SK-N-SH (cell line): ENCODE measurements around the gene BLZF1. TPM values are rescaled to one million over a fixed set of nuclear protein-coding genes. Genes with fewer than 3 reads are reported as not detected.
"Not testable (repeated sequence)": the region's sequence is repeated elsewhere in the genome, so short reads cannot be mapped to it uniquely, and the experiment has no call there.

Experiments used
- CTCF ChIA-PET: fragments of 300-600, 350-600 bp; formaldehyde crosslinking; extraction: SDS; loops from one replicate; lab custom pipeline; 2021; lab: Yijun Ruan, JAX
- POLR2A ChIA-PET: fragments of 350-600 bp; sonication (Branson Sonifier 250); formaldehyde crosslinking; extraction: SDS; loops from one replicate; lab custom pipeline; 2020; ENCODE audit warnings: antibody characterized with exemption, inconsistent platforms; lab: Yijun Ruan, JAX
- DNase-seq: peaks from one replicate; pipeline ENCODE4 v3.0.0; 2012
- H2AFZ ChIP-seq: fragments of 200-600 bp; sonication (generic); 2 replicates; pipeline ENCODE4 v1.8.1; 2016; ENCODE audit warnings: antibody characterized with exemption, mild to moderate bottlenecking, low read depth
- H3F3A ChIP-seq: fragments of 200-600 bp; sonication (generic); replicated peaks from 2 replicates; pipeline ENCODE3; 2016; ENCODE audit warnings: antibody characterized with exemption, mild to moderate bottlenecking; ENCODE audit not compliant: insufficient read depth
- H3K27ac ChIP-seq, 2 experiments: fragments of 200-500 bp in 1 of 2; fragments of 200-600 bp in 1 of 2; sonication (Bioruptor generic) in 1 of 2; sonication (generic), shearing (Covaris generic) in 1 of 2; 2 replicates each; pipeline versions ENCODE4 v1.5.1 to v1.6.1; 2014 to 2016; ENCODE audit warnings: low read depth in 2 of 2, inconsistent platforms in 1 of 2, low read length in 1 of 2, mild to moderate bottlenecking in 1 of 2, mixed read lengths in 1 of 2
- H3K27me3 ChIP-seq: fragments of 200-600 bp; sonication (generic), shearing (Covaris generic); 2 replicates; pipeline ENCODE4 v1.6.1; 2016; ENCODE audit warnings: mixed run types; ENCODE audit not compliant: insufficient read depth
- H3K36me3 ChIP-seq, 2 experiments: fragments of 200-500 bp in 1 of 2; fragments of 200-600 bp in 1 of 2; sonication (Bioruptor generic) in 1 of 2; sonication (generic) in 1 of 2; replicated peaks in 1 of 2; 2 replicates each; pipeline versions ENCODE3 to v1.5.1; 2014 to 2016; ENCODE audit warnings: low read length in 1 of 2, mild to moderate bottlenecking in 1 of 2; ENCODE audit not compliant: insufficient read depth in 2 of 2, control insufficient read depth in 1 of 2
- H3K4me1 ChIP-seq, 2 experiments: fragments of 200-500 bp in 1 of 2; fragments of 200-600 bp in 1 of 2; sonication (Bioruptor generic) in 1 of 2; sonication (generic), shearing (Covaris generic) in 1 of 2; 2 replicates each; pipeline versions ENCODE4 v1.5.1 to v1.6.1; 2014 to 2016; ENCODE audit warnings: low read depth in 1 of 2, low read length in 1 of 2, mixed run types in 1 of 2; ENCODE audit not compliant: insufficient read depth in 2 of 2, control insufficient read depth in 1 of 2
- H3K4me2 ChIP-seq: fragments of 200-600 bp; sonication (generic), shearing (Covaris generic); 2 replicates; pipeline ENCODE4 v1.6.1; 2017; ENCODE audit warnings: mixed run types
- H3K4me3 ChIP-seq, 2 experiments: fragments of 200-500 bp in 1 of 2; fragments of 200-600 bp in 1 of 2; sonication (Bioruptor generic) in 1 of 2; sonication (generic), shearing (Covaris generic) in 1 of 2; 2 replicates each; pipeline versions ENCODE4 v1.5.1 to v1.8.1; 2014 to 2016; ENCODE audit warnings: low read depth in 2 of 2, inconsistent platforms in 1 of 2, low read length in 1 of 2, mild to moderate bottlenecking in 1 of 2, mixed read lengths in 1 of 2, moderate library complexity in 1 of 2
- H3K79me2 ChIP-seq: fragments of 200-600 bp; sonication (generic); 2 replicates; pipeline ENCODE4 v1.8.1; 2017; ENCODE audit warnings: mild to moderate bottlenecking; ENCODE audit not compliant: insufficient read depth
- H3K9ac ChIP-seq: fragments of 200-600 bp; sonication (generic); 2 replicates; pipeline ENCODE4 v1.6.1; 2017; ENCODE audit warnings: mixed run types
- H3K9me2 ChIP-seq: fragments of 200-600 bp; sonication (generic); 2 replicates; pipeline ENCODE4 v1.6.1; 2017; ENCODE audit warnings: mixed run types
- H3K9me3 ChIP-seq: fragments of 200-600 bp; sonication (generic); 2 replicates; pipeline ENCODE4 v1.6.1; 2017; ENCODE audit warnings: mixed run types, mild to moderate bottlenecking, moderate library complexity
- H4K20me1 ChIP-seq: fragments of 200-600 bp; sonication (generic); 2 replicates; pipeline ENCODE4 v1.6.1; 2017; ENCODE audit warnings: mild to moderate bottlenecking, mixed run types; ENCODE audit not compliant: insufficient read depth
- ELF1 ChIP-seq: IDR thresholded peaks from 2 replicates; pipeline ENCODE4 v1.4.0; 2012
- EP300 ChIP-seq, 2 experiments: IDR thresholded peaks; 2 replicates each; pipeline versions ENCODE4 v1.4.0 to v1.6.1; 2012; ENCODE audit warnings: borderline replicate concordance in 1 of 2, low read depth in 1 of 2, low read length in 1 of 2
- FOXJ3 ChIP-seq: sonication (generic); formaldehyde crosslinking; IDR thresholded peaks from 2 replicates; pipeline ENCODE4 v1.5.1; 2020; ENCODE audit warnings: mild to moderate bottlenecking, missing genetic modification reagents
- GABPA ChIP-seq: IDR thresholded peaks from 2 replicates; pipeline ENCODE4 v1.4.0; 2012; ENCODE audit warnings: low read depth, mild to moderate bottlenecking
- MXI1 ChIP-seq: IDR thresholded peaks from 2 replicates; pipeline ENCODE4 v1.6.1; 2012; ENCODE audit warnings: mild to moderate bottlenecking, low read depth, low read length, improper control_type of control experiment
- NRF1 ChIP-seq: IDR thresholded peaks from 2 replicates; pipeline ENCODE4 v1.6.1; 2012; ENCODE audit warnings: low read depth, mild to moderate bottlenecking, low read length
- POLR2AphosphoS5 ChIP-seq: IDR thresholded peaks from 2 replicates; pipeline ENCODE4 v1.6.1; 2012; ENCODE audit warnings: low read depth, low read length
- RCOR1 ChIP-seq: fragments of 150-350 bp; IDR thresholded peaks from 2 replicates; pipeline ENCODE4 v1.6.1; 2017; ENCODE audit warnings: antibody characterized with exemption, low read length
- RFX5 ChIP-seq: IDR thresholded peaks from 2 replicates; pipeline ENCODE4 v1.6.1; 2012; ENCODE audit warnings: mild to moderate bottlenecking, improper control_type of control experiment, low read length
- WGBS: methylation state at CpG from one replicate; pipeline ENCODE4 v1.1.6; 2017; ENCODE audit warnings: low lambda C conversion rate; 5-methylcytosine and 5-hydroxymethylcytosine counted together
- polyA plus RNA-seq, 3 experiments: library from polyadenylated mRNA; depleted of rRNA; stranded (reverse); fragments of >200 nt; gene quantifications; 2 replicates each; pipeline ENCODE4 v1.2.3, GENCODE V29; 2012
- TF ChIP-seq, protein P1 (sequence below): fragments of 150-350 bp; IDR thresholded peaks from 2 replicates; pipeline ENCODE4 v1.6.1; 2016; ENCODE audit warnings: mild to moderate bottlenecking, low read depth, low read length
- TF ChIP-seq, protein P2 (sequence below): IDR thresholded peaks from 2 replicates; pipeline ENCODE4 v1.4.0; 2012; ENCODE audit warnings: low read depth, borderline replicate concordance

The BLZF1 gene
- polyA plus RNA-seq, 1 of the 3 experiments (the other 2 are of a cell fraction), result 9.5 TPM

DNA sequence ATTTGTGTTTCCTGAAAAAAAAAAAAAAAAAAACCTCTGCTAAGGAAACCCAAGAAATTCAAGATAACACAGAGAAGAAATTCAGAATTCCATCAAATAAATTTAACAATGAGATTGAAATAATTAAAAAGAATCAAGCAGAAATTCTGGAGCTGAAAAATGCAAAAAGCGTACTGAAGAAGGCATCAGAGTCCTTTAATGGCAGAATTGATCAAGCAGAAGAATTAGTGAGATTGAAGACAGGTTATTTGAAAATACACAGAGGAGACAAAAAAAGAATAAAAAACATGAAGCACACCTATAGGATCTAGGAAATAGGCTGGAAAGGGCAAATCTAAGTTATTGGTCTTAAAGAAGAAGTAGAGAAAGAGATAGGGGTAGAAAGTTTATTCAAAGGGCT is 38.6 kb upstream of the BLZF1 start (continued):
- TF ChIP-seq POLR2AphosphoS5 (no peak), RFX5 (no peak), RCOR1 (no peak), GABPA (no peak), EP300 (IDR thresholded peaks at IDR 0.05; ENCODE audit: borderline replicate concordance in 1 of 2, low read depth in 1 of 2, low read length in 1 of 2) (no peak), MXI1 (no peak), FOXJ3 (CRISPR knock-in tag) (no peak), ELF1 (no peak), NRF1 (no peak)
- TF ChIP-seq, protein P1, sequence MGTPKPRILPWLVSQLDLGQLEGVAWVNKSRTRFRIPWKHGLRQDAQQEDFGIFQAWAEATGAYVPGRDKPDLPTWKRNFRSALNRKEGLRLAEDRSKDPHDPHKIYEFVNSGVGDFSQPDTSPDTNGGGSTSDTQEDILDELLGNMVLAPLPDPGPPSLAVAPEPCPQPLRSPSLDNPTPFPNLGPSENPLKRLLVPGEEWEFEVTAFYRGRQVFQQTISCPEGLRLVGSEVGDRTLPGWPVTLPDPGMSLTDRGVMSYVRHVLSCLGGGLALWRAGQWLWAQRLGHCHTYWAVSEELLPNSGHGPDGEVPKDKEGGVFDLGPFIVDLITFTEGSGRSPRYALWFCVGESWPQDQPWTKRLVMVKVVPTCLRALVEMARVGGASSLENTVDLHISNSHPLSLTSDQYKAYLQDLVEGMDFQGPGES, result no peak
- TF ChIP-seq, all 33 proteins: peak for 0

DNA sequence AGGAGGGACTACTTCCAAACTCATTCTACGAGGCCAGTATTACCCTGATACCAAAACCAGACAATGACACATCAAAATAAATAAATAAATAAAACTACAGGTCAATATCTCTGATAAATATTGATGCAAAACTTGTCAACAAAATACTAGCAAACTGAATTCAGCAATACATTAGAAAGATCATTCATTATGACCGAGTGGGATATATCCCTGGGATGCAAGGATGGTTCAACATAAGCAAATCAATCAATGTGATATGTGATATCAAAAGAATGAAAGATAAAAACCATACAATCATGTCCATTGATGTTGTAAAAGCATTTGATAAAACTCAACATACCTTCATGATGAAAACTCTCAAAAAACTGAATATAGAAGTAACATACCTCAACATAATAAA is 37.1 kb upstream of the BLZF1 start:
- Histone ChIP-seq H3K79me2 (peaks cover 44% of the 10 kb centered on the region), H3K4me2 (no peak overlapping the region), H3K9me2 (no peaks in the 10 kb centered on the region), H3K9ac (no peak overlapping the region), H2AFZ (no peak overlapping the region), H3K36me3 (peaks cover 0 to 27% of the 10 kb centered on the region in 2 experiments), H3K27me3 (no peaks in the 10 kb centered on the region), H3K4me3 (no peak overlapping the region), H4K20me1 (no peaks in the 10 kb centered on the region), H3K9me3 (no peaks in the 10 kb centered on the region), H3K27ac (no peak overlapping the region), H3K4me1 (no peaks in the 10 kb centered on the region; a peak in 1 of 4 replicates), H3F3A (peaks cover 5% of the 10 kb centered on the region)
- TF ChIP-seq, protein P2, sequence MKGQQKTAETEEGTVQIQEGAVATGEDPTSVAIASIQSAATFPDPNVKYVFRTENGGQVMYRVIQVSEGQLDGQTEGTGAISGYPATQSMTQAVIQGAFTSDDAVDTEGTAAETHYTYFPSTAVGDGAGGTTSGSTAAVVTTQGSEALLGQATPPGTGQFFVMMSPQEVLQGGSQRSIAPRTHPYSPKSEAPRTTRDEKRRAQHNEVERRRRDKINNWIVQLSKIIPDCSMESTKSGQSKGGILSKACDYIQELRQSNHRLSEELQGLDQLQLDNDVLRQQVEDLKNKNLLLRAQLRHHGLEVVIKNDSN, result no peak
- 93% methylated on average over 2 of the region's 2 CpGs for WGBS
- no peak for DNase-seq
- POLR2A ChIA-PET, result no interaction called here
- CTCF ChIA-PET, result no interaction called here

DNA sequence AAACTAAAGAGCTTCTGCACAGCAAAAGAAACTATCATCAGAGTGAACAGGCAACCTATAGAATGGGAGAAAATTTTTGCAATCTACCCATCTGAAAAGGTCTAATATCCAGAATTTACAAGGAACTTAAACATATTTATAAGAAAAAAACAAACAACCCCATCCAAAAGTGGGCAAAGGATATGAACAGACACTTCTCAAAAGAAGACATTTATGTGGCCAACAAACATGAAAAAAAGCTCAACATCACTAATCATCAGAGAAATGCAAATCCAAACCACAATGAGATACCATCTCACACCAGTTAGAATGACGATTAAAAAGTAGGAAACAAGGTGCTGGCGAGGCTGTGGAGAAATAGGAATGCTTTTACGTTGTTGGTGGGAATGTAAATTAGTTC is 33.3 kb upstream of the BLZF1 start:
- POLR2A ChIA-PET, CTCF ChIA-PET: not testable (repeated sequence)
- WGBS, result 93% methylated on average over 3 of the region's 3 CpGs

DNA sequence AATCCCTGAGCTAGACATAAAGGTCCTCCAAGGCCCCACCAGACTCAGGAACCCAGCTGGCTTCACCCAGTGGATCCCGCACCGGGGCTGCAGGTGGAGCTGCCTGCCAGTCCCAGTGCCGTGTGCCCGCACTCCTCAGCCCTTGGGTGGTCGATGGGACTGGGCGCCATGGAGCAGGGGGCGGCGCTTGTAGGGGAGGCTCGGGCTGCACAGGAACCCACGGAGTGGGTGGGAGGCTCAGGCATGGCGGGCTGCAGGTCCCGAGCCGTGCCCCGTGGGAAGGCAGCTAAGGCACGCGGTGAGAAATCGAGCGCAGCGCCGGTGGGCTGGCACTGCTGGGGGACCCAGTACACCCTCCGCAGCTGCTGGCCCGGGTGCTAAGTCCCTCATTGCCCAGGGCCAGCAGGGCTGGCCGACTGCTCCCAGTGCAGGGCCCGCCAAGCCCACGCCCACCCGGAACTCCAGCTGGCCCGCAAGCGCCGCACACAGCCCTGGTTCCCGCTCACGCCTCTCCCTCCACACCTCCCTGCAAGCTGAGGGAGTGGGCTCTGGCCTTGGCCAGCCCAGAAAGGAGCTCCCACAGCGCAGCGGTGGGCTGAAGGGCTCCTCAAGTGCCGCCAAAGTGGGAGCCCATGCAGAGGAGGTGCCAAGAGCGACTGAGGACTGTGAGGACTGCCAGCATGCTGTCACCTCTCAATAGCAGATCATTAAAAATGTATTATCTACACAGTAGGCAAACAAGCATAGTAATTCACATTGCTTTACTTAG is 30.9 kb upstream of the BLZF1 start:
- H3K4me1 ChIP-seq, H3K4me2 ChIP-seq, DNase-seq, H3K9me3 ChIP-seq, H3K9me2 ChIP-seq, H3K27ac ChIP-seq, H2AFZ ChIP-seq, POLR2A ChIA-PET, H3K4me3 ChIP-seq, H4K20me1 ChIP-seq, H3K27me3 ChIP-seq, H3K79me2 ChIP-seq, H3K36me3 ChIP-seq, H3F3A ChIP-seq, H3K9ac ChIP-seq: not testable (repeated sequence)
- 97% methylated on average over 12 of the region's 35 CpGs for WGBS
- CTCF ChIA-PET, result interaction anchor here (0.6 to 2.0 kb wide), 2 partner anchors 734 to 902 kb away, joined by 3 to 7 read pairs; no protein-coding TSS in a partner anchor

More for the DNA sequence above, 33.3 kb upstream of the BLZF1 start:
- not testable (repeated sequence) for H3K9me2 ChIP-seq, H3K9me3 ChIP-seq, H3K27me3 ChIP-seq, H3K27ac ChIP-seq, H3K4me2 ChIP-seq, H3K4me1 ChIP-seq, H2AFZ ChIP-seq, H3K9ac ChIP-seq, H3F3A ChIP-seq, DNase-seq, H4K20me1 ChIP-seq, H3K4me3 ChIP-seq
- Histone ChIP-seq H3K36me3 (peaks cover 0 to 17% of the 10 kb centered on the region in 2 experiments), H3K79me2 (peaks cover 32% of the 10 kb centered on the region)
